BE2C (cell line): ENCODE data around the gene SIGLEC1.

ENCODE experiments used
- DNase-seq: peaks from one replicate; pipeline ENCODE4 v3.0.0-alpha.2; 2020
- H3K27me3 ChIP-seq: fragments of 250-450 bp; sonication (Bioruptor Pico); 2 replicates; pipeline ENCODE4 v1.5.1; 2020; ENCODE audit warnings: mild to moderate bottlenecking
- H3K36me3 ChIP-seq: fragments of 250-450 bp; sonication (Bioruptor Pico); 2 replicates; pipeline ENCODE4 v1.5.1; 2020; ENCODE audit warnings: mild to moderate bottlenecking
- H3K4me1 ChIP-seq: fragments of 250-450 bp; sonication (Bioruptor Pico); 2 replicates; pipeline ENCODE4 v1.5.1; 2020
- H3K4me3 ChIP-seq: 2 replicates; pipeline ENCODE4 v1.5.1; 2011; ENCODE audit warnings: low read depth, low read length
- H3K9me3 ChIP-seq: fragments of 250-450 bp; sonication (Bioruptor Pico); 2 replicates; pipeline ENCODE4 v1.5.1; 2020
- CTCF ChIP-seq: IDR thresholded peaks from 2 replicates; pipeline ENCODE4 v1.5.1; 2012; ENCODE audit warnings: mild to moderate bottlenecking, low read depth, low read length

Gene SIGLEC1

GRCh38 chr20:3702611-3703391 lies 9.6 kb downstream of the SIGLEC1 start:
- no peak overlapping the region for H3K4me3 ChIP-seq
- no peak for TF ChIP-seq CTCF
- no peaks in the 10 kb centered on the region for H3K9me3 ChIP-seq
- H3K4me1 ChIP-seq: no peaks in the 10 kb centered on the region
- no peaks in the 10 kb centered on the region for H3K36me3 ChIP-seq
- no peaks in the 10 kb centered on the region for H3K27me3 ChIP-seq
- DNase-seq: no peak

GRCh38 chr20:3701061-3701998 lies 11.1 kb downstream of the SIGLEC1 start:
- TF ChIP-seq CTCF: no peak
- no peaks in the 10 kb centered on the region for H3K36me3 ChIP-seq
- no peaks in the 10 kb centered on the region for H3K4me1 ChIP-seq
- 0 out of 2 replicates have a peak, but pooled peaks cover 2% of the 10 kb centered on the region for H3K9me3 ChIP-seq
- DNase-seq: no peak
- no peaks in the 10 kb centered on the region for H3K27me3 ChIP-seq
- H3K4me3 ChIP-seq: no peak overlapping the region

- no peak overlapping the region for H3K4me3 ChIP-seq
- TF ChIP-seq CTCF: no peak
- H3K9me3 ChIP-seq: 0 out of 2 replicates have a peak, but pooled peaks cover 2% of the 10 kb centered on the region
- H3K27me3 ChIP-seq: no peaks in the 10 kb centered on the region
- no peak for DNase-seq
- no peaks in the 10 kb centered on the region for H3K36me3 ChIP-seq
- no peaks in the 10 kb centered on the region for H3K4me1 ChIP-seq
Measured at GRCh38 chr20:3699037-3699436, 13.4 kb downstream of the SIGLEC1 start.

GRCh38 chr20:3698591-3699001 lies 13.8 kb downstream of the SIGLEC1 start:
- Histone ChIP-seq H3K4me1 (no peaks in the 10 kb centered on the region), H3K27me3 (no peaks in the 10 kb centered on the region), H3K36me3 (no peaks in the 10 kb centered on the region), H3K4me3 (no peak overlapping the region), H3K9me3 (0 out of 2 replicates have a peak, but pooled peaks cover 2% of the 10 kb centered on the region)
- TF ChIP-seq CTCF: no peak
- DNase-seq: no peak

GRCh38 chr20:3697588-3698305 lies 14.7 kb downstream of the SIGLEC1 start:
- 0 out of 2 replicates have a peak, but pooled peaks cover 2% of the 10 kb centered on the region for H3K9me3 ChIP-seq
- H3K4me1 ChIP-seq: no peaks in the 10 kb centered on the region
- no peak for TF ChIP-seq CTCF
- no peak for DNase-seq
- H3K4me3 ChIP-seq: no peak overlapping the region
- H3K36me3 ChIP-seq: no peaks in the 10 kb centered on the region
- H3K27me3 ChIP-seq: no peaks in the 10 kb centered on the region
